CD4-positive, alpha-beta T cell treated with Interferon alpha-2 for 1 hour (primary cell): ENCODE results near the gene OAS2.

Experiments
- DNase-seq, 2 donors: peaks; one replicate each; pipeline ENCODE4 v3.0.0-alpha.2; 2020 to 2022

Gene OAS2

DNA sequence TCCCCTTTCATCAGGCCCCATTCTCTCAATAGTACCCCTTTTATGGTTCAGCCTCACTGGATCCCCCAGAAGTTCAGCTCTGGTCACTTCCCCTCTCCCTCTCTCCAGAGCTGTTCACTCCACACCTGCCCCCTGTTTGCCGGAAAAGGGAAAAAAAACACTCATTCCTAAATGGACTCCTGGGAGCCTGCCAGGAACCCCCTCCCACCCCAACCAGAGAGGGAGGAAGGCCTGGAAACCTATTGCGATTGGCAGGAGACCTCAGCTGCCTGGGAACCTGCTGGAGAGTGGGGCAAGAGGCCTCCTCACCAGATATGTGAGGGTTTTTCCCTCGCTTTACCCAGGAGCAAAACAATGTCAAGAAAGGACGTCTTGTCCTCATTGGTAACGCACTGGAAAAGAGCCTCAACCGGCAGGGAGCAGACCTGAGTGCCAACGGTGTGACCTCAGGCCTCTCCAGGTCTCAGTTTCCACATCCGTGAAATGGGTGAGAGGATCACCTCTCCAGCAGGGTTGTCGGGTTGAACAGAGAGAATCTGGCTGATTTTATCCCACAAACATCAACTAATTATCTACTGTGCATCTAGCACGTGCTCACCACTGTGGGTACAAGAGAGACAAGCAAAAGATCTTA, 82.9 kb downstream of the OAS2 start:
- DNase-seq = no peak
